ENCODE data around the gene TNFRSF14.

TNFRSF14 gene

DNA sequence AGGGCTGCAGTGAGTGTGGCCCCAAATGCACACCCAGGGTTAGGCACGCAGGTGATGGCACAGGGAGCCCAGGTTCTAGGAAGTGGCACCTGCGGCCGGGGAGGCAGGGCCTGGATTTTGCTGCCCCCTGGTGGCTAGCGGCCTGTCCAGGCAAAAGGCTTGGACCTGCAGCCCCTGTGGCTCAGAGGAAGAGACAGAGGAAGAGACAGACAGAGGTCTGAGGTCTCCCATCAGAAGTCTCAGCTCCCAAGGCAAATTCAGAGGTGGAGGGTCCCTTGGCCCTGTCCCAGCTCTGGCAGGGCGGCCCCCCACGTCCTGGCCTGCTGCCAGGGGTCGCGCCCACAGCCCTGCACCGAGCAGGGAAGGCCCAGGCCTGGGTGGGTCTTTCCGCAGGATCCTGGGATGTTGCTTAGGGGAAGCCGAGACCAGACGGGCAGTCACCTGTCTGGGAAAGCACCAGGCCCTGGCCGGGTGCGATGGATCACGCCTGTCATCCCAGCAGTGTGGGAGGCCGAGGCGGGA, 8.0 kb upstream of the TNFRSF14 start:
- TF ChIP-seq GATA2 (IDR thresholded peaks at IDR 0.05; ENCODE audit: low read depth, low read length) (no peak), GATA3 (IDR thresholded peaks at IDR 0.05; ENCODE audit: low read depth, low read length) (no peak)

DNA sequence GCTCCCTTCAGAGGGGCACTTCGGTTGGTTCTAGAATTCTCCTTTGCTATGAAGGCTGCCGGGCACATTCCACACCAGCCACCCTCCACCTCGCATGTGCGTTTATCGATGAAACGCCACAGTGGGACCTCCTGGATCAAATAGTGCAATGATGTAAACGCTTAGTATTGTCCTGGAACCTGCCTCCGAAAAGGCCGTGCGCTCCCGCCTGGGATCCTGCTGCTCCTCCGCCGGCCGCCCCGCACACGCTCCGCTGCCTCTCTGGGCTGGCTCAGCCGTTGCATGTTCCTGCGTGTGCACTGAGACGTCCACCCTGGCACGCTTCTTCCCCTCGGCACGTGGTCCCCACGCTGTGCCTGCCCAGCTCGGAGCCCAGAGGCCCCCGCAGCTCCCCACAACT, 4.0 kb upstream of the TNFRSF14 start:
- TF ChIP-seq GATA2 (IDR thresholded peaks at IDR 0.05; ENCODE audit: low read depth, low read length), result no peak
- no peak for TF ChIP-seq GATA3 (IDR thresholded peaks at IDR 0.05; ENCODE audit: low read depth, low read length)

DNA sequence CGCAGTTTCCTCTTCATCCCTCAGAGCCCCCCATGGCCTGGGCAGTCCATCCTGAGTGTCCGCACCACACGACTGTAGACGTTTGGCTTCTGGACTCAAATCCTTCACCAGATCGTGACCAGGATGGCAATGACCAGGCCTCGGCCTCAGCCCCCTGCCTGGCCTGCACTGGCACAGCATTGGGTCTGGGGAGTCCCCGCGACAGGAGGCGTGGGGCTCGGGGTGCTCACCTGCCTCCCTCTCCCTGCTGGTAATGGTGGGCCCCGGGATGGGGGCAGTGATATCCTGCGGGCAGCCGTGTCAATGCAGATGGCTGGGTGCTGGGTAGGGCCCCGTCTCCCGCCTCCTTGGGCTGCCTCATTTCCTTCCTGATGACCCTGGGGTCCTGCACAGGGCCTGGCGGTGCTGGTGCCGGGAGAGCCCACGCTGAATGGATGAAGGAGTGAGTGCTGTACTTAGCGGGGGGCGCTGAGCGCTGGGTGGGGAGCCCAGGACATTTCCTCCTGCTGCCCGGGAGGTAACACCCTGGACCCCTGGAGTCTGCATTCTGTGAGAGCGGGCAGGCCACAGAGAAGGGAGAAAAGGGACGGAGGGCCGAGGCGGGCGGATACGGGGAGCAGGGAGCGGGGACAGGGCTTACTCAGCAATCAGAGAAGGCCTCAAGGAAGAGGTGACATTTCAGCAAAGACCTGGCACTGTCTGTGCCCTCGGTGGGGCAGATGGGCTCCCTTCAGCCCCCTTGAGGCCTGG, 2.1 kb upstream of the TNFRSF14 start:
- TF ChIP-seq GATA3 (IDR thresholded peaks at IDR 0.05; ENCODE audit: low read depth, low read length) (no peak), GATA2 (IDR thresholded peaks at IDR 0.05; ENCODE audit: low read depth, low read length) (no peak)

DNA sequence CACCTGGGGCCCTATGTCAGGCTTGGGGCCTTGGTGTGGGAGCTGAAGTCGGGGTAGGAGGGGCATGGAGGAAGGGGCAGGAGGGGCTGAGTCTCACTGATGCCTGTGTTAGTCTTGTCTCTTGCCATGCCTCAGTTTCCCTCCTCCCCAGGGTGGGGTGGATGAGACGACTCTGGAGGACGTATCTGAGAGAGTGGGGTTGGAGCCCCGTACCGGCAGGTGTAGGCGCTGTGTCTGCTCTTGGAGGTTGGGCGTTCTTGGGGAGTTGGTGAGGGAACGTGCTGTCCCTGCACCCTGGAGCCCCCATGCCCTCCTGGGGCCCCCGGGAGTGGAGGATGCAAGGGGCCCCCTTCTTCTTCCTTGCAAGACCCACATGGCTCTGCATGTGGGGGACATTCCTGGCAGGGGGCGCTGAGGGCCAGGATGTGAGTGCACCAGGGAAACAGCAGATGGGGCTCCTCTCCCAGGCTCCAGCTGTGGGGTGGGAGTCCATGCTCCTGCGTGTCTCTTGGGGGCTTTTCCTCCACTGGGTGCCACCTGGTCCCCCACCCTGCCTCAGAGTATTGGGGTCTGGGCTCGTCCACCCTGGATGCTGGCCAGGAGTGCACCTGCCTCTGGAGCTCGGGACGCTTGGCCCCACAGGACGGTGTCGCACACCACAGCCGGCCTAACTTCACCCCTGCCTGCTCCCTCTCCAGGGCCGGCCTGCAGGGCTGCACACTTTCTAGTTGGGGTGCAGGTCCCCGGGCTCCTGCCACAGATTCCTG, 1.4 kb upstream of the TNFRSF14 start:
- TF ChIP-seq GATA2 (IDR thresholded peaks at IDR 0.05; ENCODE audit: low read depth, low read length), result no peak
- no peak for TF ChIP-seq GATA3 (IDR thresholded peaks at IDR 0.05; ENCODE audit: low read depth, low read length)

DNA sequence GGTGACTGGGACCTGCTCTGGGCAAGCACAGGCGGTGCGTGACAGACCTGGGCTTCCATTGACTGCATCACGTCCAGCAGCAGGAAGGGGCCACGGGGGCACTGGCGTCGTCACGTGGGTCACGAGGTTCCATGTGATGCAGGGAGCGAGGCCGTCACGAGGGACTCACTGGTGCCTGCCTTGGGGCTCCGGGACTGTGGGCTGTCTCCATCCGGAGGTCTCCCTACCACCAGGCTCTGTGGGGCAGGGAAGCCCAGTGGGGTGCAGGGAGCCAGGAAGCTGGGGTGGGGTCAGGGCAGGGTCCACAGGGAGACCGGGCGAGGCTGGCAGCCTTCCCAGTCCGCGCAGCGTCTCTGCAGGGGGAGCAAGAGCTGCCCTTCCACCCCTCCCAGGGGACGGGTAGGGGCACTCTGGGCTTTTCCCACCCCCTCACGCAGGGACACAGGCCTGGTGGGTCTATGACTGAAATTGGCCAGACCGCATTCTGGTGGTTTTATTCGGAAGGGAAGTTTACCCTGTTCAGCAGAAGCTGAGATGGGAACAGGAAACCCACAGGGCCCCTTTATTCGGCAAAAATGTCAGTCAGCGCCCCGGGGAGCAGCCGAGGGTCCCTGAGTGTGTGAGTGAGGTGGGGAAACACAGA, 416 bp upstream of the TNFRSF14 start:
- no peak for TF ChIP-seq GATA3 (IDR thresholded peaks at IDR 0.05; ENCODE audit: low read depth, low read length)
- TF ChIP-seq GATA2 (IDR thresholded peaks at IDR 0.05; ENCODE audit: low read depth, low read length), result no peak

DNA sequence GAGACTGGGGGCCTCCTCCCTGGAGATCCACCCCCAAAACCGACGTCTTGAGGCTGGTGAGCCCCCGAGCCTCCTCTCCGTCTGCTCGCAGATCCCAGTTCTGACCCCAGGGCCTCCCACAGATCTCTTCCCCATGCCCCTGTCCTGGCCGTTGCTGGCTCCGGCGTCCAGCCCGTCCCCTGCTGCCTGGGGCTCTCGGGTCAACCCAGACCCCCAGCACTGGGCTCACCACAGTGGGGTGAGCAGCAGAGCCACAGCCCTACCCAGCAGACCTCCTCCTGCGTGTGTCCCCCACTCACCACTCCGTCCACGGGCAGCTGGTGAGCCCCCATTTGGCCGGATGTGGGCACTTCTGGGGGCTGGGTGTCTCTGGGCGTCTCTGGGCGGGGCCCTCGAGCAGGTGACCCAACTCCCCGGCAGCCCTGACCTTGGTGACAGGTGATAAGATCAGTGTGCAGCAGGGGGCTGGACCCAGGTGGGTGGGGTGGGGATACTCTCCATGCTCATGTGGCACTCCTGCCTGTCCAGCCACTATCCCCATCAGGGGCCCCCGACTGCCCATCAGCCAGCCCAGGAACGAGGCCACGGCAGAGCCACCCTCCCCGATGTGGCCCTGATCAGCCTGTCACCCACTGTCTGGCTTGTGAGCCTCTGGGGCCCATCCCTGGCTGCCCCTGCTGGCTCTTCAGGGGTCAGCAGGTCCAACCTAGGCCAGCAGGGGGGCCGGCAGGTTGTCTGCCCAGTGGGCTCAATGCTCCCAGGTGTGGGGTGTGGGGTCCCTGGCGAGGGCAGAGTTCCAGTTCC, 709 bp downstream of the TNFRSF14 start:
- TF ChIP-seq GATA2 (IDR thresholded peaks at IDR 0.05; ENCODE audit: low read depth, low read length), result no peak
- no peak for TF ChIP-seq GATA3 (IDR thresholded peaks at IDR 0.05; ENCODE audit: low read depth, low read length)

DNA sequence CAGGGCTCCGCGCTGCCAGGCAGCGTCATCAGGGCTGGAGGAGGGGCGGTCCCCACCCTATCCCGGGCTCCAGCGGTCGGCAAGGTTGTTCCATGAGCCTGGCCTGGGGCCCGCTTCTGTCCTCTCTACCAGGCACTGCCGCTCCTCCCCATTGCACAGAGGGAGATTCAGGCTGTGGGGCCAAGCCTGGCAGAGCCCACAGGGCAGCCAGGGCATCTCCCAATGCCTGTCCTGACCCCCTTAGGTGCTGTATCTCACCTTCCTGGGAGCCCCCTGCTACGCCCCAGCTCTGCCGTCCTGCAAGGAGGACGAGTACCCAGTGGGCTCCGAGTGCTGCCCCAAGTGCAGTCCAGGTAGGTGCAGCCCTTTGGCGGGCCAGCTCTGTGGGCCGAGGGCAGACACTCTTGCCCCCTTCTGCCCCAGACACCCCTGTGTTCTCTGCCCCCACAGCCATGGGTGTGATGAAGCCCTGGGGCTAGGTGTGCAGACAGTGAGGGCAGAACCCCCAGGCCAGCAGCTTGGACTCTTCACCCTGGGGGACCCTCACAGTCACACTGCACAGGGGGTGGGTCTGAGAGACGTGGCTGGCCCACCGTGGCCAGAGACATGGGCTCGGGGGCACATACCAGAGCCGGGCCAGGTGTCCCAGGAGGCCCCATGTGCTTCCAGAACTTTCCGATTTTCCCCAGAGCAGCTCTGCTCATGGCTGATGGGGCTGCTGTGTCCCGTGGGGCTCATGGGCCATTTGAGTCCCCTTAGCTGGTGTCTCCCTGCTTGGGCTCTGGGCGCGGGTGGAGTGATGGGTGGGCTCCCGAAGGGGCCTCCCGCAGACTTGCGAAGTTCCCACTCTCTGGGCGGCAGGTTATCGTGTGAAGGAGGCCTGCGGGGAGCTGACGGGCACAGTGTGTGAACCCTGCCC, 1.6 kb downstream of the TNFRSF14 start:
- TF ChIP-seq GATA2 (IDR thresholded peaks at IDR 0.05; ENCODE audit: low read depth, low read length) (no peak), GATA3 (IDR thresholded peaks at IDR 0.05; ENCODE audit: low read depth, low read length) (no peak)

DNA sequence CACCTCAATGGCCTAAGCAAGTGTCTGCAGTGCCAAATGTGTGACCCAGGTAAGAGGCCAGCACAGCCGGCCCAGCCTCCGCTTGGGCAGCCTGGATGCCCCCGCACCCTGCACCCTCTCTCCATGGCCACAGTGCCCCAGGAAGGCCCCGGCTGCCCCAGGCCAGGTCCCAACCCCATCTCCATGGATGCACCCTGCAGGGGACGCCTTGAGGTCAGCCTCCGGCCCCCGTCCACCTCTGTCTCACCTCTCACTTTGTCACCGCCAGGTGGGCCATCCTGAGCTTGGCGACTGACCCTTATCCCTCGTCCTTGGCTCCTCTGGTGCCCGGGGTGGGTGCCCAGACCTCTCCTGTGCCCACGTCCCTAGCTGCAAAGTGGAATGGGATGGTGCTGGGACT, 2.2 kb downstream of the TNFRSF14 start:
- no peak for TF ChIP-seq GATA2 (IDR thresholded peaks at IDR 0.05; ENCODE audit: low read depth, low read length)
- TF ChIP-seq GATA3 (IDR thresholded peaks at IDR 0.05; ENCODE audit: low read depth, low read length), result no peak

DNA sequence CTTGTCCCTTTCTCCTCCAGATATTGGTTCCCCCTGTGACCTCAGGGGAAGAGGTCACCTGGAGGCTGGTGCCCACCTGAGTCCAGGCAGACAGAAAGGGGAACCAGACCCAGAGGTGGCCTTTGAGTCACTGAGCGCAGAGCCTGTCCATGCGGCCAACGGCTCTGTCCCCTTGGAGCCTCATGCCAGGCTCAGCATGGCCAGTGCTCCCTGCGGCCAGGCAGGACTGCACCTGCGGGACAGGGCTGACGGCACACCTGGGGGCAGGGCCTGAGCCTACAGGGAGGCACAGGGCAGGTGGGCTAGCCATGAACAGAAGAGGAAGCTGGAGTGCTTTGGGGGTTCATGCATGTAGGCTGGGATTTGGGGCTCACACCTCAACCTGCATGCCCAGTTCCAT, 2.7 kb downstream of the TNFRSF14 start:
- TF ChIP-seq GATA3 (IDR thresholded peaks at IDR 0.05; ENCODE audit: low read depth, low read length), result no peak
- TF ChIP-seq GATA2 (IDR thresholded peaks at IDR 0.05; ENCODE audit: low read depth, low read length), result no peak

DNA sequence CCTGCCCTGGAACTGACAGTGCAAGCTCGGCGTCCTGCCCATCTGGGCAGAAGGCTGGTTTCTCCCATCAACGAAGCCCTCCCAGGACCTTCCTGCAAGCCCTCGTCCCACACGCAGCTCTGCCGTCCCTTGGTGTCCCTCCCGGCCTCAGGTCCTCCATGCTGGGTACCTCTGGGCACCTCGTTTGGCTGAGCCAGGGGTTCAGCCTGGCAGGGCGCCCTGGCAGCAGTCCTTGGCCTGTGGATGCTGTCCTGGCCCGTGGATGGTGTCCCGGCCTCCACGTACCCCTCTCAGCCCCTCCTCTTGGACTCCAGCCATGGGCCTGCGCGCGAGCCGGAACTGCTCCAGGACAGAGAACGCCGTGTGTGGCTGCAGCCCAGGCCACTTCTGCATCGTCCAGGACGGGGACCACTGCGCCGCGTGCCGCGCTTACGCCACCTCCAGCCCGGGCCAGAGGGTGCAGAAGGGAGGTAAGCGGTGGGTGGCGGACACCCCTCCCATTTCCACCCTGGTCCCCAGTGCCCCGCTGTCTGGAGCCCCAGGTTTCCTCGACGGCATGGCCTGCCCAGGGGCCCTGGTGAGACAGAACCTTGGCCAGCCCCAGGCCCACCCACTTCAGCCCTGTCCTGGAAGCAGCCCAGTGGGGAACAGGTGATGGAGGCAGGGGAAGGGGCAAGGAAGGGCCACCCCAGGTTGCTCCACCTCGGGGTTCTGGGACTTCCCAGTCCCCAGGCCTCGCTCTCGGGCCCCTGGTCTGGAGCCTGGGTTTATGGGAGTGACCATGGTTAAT, 3.5 kb downstream of the TNFRSF14 start:
- TF ChIP-seq GATA2 (IDR thresholded peaks at IDR 0.05; ENCODE audit: low read depth, low read length) (no peak), GATA3 (IDR thresholded peaks at IDR 0.05; ENCODE audit: low read depth, low read length) (no peak)

DNA sequence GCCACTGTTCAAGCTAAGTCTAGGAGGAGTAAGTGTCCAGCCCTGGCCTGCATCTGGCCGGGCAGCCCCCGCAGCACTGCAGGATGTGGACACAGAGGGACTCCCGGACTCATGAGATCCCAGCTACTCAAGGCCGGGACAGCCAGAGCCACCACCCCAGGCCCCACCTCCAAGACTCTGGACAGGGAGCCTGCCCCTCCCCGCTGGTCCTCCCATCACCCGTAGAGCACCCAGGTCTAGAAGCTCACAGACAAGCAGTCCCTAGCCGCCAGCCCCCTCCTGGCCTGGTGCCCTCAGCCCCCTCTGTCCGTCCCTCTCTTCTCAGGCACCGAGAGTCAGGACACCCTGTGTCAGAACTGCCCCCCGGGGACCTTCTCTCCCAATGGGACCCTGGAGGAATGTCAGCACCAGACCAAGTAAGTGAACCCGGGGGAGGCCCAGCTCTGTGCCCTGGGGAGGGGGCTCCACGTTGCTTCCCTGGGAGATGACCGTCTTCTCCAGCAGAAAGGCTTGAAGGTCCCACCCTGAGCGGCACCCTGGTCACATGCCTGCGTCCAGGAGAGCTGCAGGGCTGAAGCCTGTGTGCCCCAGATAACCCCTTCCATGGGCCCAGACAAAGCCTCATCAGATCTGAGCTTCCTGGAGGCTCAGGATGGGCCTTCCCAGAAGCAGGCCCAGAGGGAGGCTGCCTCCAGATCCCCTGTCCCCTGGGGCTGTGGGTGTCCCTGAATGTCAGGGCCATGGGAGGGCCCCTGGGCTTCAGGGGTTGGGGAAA, 4.3 kb downstream of the TNFRSF14 start:
- TF ChIP-seq GATA3 (IDR thresholded peaks at IDR 0.05; ENCODE audit: low read depth, low read length), result no peak
- no peak for TF ChIP-seq GATA2 (IDR thresholded peaks at IDR 0.05; ENCODE audit: low read depth, low read length)
